Measurements from ENCODE around the gene MIR17HG.

Gene MIR17HG

GRCh38 chr13:91362908-91363307, 15.4 kb downstream of the MIR17HG start:
- no peak overlapping the region for H3K4me3 ChIP-seq (replicated peaks in 1 of 2; ENCODE audit: low read depth in 2 of 2, low read length in 2 of 2)
- no peak for TF ChIP-seq CTCF (IDR thresholded peaks at IDR 0.05; ENCODE audit: low read depth, low read length)
- no peak for DNase-seq (ENCODE audit: low read depth in 2 of 2)

GRCh38 chr13:91368101-91368500, 20.6 kb downstream of the MIR17HG start:
- no peak for TF ChIP-seq CTCF (IDR thresholded peaks at IDR 0.05; ENCODE audit: low read depth, low read length)
- no peak overlapping the region for H3K4me3 ChIP-seq (replicated peaks in 1 of 2; ENCODE audit: low read depth in 2 of 2, low read length in 2 of 2)
- no peak for DNase-seq (ENCODE audit: low read depth in 2 of 2)

- TF ChIP-seq CTCF (IDR thresholded peaks at IDR 0.05; ENCODE audit: low read depth, low read length), result no peak
- peak; percentile 14 to 28 for DNase-seq (ENCODE audit: low read depth in 2 of 2)
- no peak overlapping the region for H3K4me3 ChIP-seq (replicated peaks in 1 of 2; ENCODE audit: low read depth in 2 of 2, low read length in 2 of 2)
Measured at GRCh38 chr13:91368676-91369440, 21.4 kb downstream of the MIR17HG start.

GRCh38 chr13:91369441-91369831, 21.9 kb downstream of the MIR17HG start:
- no peak for TF ChIP-seq CTCF (IDR thresholded peaks at IDR 0.05; ENCODE audit: low read depth, low read length)
- peak; percentile 17 to 75 for DNase-seq (ENCODE audit: low read depth in 2 of 2)
- no peak overlapping the region for H3K4me3 ChIP-seq (replicated peaks in 1 of 2; ENCODE audit: low read depth in 2 of 2, low read length in 2 of 2)

GRCh38 chr13:91370501-91370900, 23.0 kb downstream of the MIR17HG start:
- no peak for TF ChIP-seq CTCF (IDR thresholded peaks at IDR 0.05; ENCODE audit: low read depth, low read length)
- no peak overlapping the region for H3K4me3 ChIP-seq (replicated peaks in 1 of 2; ENCODE audit: low read depth in 2 of 2, low read length in 2 of 2)
- no peak for DNase-seq (ENCODE audit: low read depth in 2 of 2)

GRCh38 chr13:91372911-91373310, 25.4 kb downstream of the MIR17HG start:
- DNase-seq (ENCODE audit: low read depth in 2 of 2), result no peak
- H3K4me3 ChIP-seq (replicated peaks in 1 of 2; ENCODE audit: low read depth in 2 of 2, low read length in 2 of 2), result no peak overlapping the region
- TF ChIP-seq CTCF (IDR thresholded peaks at IDR 0.05; ENCODE audit: low read depth, low read length), result no peak
